NCI-H69 (cell line): ENCODE data around the gene FCGR3A.

Experiments
- DNase-seq: peaks from one replicate; lab custom pipeline; 2025; lab: John Stamatoyannopoulos, UW

FCGR3A gene

DNA sequence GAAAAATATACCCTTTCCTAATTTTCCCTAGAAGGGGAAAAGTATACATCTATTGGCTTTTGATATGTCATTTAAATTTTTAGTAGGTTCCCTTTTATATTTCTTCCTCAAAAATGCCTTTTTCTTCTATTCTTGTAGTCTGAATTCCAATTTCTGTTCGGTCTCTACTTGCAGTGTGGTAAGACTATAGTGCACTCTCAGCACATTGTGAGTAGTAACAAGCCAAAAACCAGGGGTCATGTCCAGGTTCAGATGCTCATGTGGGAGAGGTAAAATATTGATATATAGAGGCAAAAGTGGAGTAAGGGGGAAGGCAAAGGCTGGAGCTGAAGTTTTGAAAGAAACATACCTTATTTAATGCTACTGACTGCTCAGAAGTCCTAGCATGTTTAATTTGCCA, 48.4 kb downstream of the FCGR3A start:
- no peak for DNase-seq

DNA sequence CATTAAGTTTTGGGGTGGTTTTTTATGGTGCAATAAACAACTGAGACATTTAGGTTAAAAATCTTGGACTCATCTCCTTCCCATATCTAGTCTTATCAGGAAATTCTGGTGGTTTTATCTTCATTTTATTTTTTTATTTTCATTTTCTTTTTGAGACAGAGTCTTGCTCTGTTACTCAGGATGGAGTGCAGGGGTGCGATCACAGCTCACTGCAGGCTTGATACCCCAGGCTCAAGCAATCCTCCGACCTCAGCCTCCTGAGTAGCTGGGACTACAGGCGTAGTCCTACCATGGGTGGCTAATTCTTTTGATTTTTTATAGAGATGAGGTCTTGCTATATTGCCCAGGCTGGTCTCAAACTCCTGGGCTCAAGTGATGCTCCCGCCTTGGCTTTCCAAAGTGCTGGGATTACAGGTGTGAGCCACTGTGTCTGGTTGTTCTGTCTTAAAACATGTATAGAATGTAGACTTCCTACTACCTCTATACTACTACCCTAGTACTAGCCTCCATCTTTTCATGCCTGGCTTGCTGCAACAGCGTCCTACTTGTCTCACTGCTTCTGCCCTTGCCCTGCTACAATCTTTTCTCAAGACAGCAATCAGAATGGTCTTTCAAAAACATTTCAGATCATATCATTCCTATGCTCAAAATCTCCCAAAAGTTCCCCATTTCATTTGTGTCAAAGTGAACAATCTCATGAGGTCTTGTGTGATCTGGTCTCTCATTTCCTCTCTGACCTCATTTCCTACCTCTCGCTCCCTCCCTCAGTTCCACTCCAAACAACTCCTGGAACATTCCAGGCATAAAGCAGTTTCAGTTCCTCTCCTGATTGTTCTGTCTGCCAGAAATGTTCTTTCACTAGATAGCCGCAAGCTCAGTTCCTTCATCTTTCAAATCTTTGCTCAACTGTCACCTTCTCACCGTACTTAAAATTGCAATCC, 50.2 kb downstream of the FCGR3A start:
- DNase-seq: no peak

DNA sequence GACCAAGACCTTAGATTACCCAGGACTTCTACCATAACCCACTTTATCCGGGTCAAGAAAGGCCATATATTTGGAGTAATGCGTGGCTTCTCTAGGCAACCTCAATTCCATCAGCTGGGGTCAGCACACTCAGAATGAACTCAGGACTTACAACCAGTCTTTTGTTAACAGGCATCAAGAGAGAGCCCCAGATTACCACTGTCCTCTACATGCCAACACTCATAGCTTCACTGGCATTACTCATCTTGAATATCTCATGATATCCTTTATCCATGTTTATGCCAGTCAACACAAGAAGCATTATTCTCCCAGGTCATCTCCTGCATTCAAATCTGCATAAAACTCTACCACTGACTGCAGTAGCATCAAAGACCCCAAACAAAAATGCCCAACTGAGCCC, 51.0 kb downstream of the FCGR3A start:
- DNase-seq: no peak

DNA sequence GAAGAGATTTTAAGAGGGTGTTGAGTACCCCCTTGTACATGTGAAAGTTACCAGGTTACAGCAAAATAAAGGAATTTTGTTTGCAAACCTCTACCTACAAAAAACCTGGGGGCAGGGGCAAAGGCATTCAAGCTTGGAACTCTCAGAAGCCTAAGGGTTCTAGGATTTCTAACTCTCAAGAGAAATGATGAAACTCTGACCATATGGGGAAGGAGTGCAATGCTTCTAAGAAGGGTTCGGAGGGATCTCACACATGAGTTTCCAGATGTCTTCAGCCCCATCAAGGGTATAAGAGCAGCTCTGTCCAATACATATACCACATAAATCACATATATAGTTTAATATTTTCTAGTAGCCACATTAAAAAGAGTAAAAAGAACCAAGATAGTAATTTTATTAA, 51.7 kb downstream of the FCGR3A start:
- no peak for DNase-seq

DNA sequence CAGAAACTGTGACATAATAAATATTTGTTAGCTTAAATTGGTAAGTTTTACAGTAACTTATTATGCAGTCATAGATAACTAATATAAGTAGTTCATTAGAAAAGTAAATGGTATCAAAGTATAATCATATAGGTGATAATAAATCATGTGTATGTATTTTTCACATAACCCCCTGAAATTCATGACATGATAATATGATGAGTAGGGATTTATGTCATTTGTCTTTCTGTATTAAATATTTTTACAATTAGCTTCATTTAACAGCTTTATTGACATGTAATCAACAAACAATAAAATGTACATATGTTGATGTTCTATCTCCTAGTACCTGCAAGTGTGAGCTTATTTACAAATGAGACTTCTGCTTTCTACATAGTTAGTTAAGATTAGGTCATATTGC, 54.1 kb downstream of the FCGR3A start:
- DNase-seq: no peak

DNA sequence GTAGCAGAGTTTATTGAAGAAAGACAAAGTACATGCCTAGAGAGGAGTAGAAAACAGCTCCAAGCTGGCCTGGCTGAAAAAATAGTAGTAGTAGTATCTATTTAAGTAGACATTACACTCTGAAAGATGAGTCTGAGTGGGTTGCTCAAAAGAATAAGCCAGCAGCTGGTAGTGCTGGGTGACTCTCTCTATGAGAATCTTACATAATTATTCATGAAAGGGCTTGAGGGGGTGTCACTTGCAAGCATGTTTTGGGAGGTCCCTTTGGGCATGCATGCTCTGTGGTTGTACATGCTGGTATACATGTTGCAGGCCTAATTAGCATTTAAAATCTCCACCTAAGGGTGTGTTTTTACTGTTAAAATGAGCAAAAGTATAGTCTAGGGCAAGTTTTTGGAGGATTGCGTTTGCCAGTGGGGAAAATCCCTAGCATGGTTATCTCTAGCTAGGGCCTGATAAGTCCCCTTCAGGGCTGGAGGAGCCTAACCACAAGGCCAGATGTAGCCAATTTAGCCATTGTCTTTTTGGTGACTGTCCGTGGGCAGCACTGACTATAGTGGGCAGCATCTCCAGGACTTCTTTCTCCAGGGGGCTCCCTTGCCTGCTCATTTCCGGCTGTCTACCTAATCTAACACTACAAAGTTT, 55.4 kb downstream of the FCGR3A start:
- DNase-seq: no peak

DNA sequence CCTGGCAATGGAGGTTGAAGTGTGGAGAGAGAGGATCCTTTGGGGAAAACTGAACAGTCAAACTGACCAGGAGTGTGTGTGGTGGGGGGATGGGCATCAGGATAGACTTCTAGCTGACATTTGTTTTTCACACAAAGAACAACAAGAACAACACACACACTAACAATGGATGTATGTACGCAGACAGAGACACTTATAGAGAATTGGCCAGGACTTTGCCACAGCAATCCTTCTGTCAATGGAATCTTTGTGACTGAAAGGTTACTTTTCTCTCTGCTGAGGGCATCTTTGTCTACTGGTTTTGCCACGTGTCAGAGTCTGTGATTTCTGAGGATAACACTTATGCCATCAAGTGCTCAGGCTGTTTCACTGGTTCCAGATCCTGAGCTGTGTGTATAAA, 56.8 kb downstream of the FCGR3A start:
- no peak for DNase-seq
